CD4-positive, alpha-beta T cell treated with Interferon gamma for 1 hour (primary cell): ENCODE results near the gene PRIMPOL.
"Not testable (repeated sequence)": the region's sequence is repeated elsewhere in the genome, so short reads cannot be mapped to it uniquely, and the experiment has no call there.

Experiments used
- DNase-seq: peaks from one replicate; pipeline ENCODE4 v3.0.0-alpha.2; 2020

PRIMPOL gene

GRCh38 chr4:184641451-184641850 is 8.1 kb upstream of the PRIMPOL start:
- no peak for DNase-seq

- no peak for DNase-seq
These were observed 5.8 kb upstream of the PRIMPOL start for GRCh38 chr4:184643731-184644130.

- no peak for DNase-seq
These were observed 4.8 kb upstream of the PRIMPOL start for GRCh38 chr4:184644553-184645307.

- DNase-seq, result no peak
These were observed 3.5 kb upstream of the PRIMPOL start for GRCh38 chr4:184645904-184646610.

DNA sequence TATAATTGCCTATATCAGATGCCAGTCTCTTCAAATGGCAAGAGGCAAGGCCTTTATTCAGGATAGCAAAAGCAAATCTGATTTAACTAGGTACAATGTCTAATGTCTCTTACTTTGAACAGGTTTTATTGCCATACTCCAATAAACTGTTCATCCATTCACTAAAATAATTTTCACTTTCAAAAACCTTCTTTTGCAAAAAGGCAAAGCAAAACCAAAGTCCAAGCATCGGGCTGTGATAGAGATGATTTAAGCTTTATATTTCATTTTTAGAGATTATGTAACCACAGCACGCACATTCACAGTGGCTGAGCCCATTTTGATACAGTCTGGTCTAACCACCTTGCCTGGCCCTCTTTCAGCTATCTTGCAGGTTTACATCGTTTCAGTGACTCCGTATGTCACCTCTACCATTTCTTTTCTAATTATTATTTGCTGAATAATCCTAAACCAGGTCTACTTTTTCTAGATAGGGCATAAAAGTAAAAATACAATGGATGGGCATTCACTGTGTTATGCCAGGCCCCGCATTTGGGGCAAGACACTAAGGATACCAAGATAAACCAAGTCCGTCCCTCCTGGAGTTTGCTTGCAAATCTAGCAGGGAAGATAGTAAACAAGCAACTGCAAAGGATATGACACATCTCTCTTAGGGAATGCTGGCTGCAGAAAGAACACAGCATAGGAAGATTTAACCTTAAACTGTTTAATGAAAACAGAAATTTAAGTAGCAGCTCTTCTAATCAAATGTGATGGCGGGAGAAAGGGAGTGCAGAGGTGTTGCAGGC is 2.1 kb upstream of the PRIMPOL start:
- no peak for DNase-seq

DNA sequence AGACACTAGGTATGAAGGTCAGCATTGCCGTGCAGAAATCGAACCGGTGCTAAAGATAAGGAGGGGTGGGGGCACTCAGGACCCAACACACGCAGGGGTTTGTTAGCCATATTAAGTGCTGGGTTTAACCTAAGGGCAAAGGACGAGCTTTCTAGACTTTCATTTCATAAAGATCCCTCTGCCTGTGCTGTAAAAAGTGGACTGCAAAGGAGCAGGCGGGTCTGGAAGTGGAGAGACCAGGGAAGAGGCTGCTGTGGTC is 1.6 kb upstream of the PRIMPOL start:
- no peak for DNase-seq

DNA sequence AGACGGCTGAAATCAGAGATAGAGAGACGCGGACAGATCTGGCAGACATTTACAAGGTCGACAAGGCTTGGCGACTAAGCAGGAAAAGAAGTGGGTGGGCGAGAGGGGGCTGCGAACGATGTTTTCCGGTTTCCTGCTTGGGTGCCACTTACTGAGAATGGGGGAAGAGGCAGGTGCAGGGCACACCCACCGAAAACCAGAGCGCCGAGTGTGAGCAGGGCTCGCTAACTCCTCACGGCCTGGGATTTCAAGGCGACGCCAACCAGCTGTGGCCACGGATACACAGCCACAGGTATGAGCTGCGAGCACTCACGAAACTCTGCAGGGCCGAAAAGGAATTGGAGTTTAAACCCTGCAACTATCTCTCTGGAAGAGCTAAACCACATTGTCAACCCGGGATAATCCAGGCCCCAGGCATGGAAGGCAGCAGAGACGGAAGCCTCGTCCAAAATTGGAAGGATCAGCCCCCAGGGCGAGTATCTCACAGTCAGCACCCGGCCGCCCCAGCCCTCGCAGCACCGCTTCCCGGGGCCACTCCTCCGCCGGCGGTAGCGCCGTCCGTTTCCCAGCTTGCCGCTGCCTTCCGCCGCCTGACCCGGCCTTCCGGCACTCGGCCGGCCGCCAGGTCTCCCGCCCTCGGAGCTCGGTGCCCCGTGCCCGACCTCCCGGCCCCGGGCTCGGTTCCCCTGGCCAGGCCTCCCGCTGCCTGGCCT is 1.1 kb upstream of the PRIMPOL start:
- peak; percentile 15 for DNase-seq

GRCh38 chr4:184649971-184650855 is 675 bp downstream of the PRIMPOL start:
- peak; percentile 7 for DNase-seq

DNA sequence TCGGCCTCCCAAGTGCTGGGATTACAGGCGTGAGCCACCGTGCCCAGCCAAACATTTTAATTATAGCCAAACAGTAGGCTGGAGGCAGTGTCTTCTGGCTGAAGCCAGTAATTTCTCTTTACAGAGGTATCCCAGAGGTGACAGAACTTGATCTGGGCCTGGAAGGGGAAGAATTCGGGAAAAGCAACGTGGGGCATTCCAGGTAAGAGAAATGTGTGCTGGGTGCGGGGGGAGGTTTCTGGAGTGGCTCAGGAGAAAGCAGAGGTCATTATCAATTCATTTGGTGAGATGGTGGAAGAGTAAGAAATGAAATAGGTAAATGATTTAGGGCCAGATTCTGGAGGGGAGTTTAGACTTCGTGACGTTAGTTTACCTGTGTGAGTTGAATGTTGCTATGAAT is 2.4 kb downstream of the PRIMPOL start:
- no peak for DNase-seq

DNA sequence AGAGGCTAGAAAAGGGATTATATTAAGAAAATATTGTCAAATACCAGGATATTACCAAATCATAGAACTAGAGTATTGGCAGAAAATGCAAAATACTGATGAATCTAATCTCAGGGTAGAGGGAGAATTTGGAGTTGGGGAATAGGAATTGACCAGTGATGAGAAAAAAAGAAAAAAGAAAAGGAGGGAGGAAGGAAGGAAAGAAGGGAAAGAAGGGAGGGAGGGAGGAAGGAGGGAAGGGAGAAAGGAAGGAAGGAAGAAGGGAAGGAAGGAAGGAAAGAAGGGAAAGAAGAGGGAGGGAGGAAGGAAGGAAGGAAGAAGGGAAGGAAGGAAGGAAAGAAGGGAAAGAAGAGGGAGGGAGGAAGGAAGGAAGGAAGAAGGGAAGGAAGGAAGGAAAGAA is 3.1 kb downstream of the PRIMPOL start:
- not testable (repeated sequence) for DNase-seq

- no peak for DNase-seq
These were observed 4.1 kb downstream of the PRIMPOL start for GRCh38 chr4:184653650-184654049.

DNA sequence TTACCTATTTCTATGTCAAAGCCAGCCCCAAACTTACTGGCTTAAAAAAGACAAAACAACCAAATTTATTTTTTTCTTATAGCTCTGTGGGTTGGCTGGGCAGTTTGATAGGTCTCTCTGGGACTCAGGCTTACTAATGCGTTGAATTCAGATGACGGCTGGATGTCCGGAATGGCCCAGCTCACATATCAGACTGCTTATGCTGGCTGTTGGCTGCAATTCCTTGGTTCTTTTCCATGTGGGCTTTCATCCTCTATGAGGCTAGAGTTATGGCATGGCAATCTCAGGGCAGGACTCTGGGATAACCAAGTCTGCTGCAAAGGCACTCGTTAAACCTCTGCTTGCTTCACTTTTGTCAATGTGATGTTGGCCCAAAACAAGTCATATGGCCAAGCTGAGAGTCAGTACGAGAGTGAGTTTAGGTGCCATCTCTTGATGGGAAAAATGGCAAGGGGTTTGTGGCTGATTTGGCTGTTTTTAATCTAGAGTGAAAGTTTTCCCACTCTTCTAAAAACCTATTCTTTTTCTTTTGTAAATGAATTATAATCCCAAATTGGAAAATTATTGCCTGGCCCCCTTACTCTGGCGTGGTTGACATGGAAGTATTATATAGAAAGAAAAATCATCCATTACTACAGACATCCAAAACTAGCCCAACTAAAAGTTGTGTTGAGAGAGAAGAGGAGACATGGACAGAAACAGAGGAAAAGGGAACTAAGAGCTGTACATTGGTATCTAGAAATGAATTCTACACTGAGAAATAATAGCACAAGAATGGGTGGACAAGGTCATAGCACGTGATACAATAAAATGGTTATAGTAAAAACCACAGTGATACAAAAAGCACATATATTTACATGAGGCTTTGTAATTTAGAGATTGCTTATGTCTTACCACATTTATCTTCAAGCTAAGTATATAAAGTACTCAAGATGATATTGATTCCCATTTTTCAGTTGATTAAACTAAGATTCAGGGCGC is 6.6 kb downstream of the PRIMPOL start:
- no peak for DNase-seq

DNA sequence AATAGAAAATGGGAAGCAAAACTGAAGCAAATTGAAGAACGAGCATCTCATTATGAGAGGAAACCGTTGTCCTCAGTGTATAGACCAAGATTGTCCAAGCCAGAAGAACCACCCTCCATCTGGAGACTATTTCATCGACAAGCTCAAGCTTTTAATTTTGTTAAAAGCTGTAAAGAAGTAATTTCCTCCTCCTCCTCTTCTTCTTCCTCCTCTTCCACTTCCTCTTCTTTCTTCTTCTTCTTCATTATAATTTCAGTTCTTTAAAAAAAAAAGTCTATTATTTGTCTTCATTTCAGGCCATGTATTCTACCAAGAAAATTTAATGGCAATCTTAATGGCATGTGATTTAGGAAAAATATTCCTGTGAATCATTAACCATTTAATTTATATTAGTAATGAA is 7.6 kb downstream of the PRIMPOL start:
- no peak for DNase-seq

DNA sequence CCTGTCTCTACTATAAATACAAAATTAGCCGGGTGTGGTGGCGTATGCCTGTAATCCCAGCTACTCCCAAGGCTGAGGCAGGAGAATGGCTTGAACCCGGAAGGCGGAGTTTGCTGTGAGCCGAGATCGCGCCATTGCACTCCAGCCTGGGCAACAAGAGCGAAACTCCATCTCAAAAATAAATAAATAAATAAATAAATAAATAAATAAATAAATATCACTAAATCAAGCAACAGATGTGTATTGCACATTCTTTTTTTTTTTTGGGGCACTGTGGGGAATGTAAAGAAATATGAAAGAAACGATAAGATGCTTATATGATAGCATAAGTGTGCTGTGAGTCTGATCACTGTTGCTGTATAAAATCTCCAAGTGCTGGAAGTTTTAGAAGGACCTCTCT is 8.3 kb downstream of the PRIMPOL start:
- DNase-seq, result not testable (repeated sequence)

GRCh38 chr4:184660978-184661377 is 11.4 kb downstream of the PRIMPOL start:
- DNase-seq, result no peak

- no peak for DNase-seq
These were observed 12.7 kb downstream of the PRIMPOL start for GRCh38 chr4:184662236-184662635.

GRCh38 chr4:184664445-184665210 is 15.1 kb downstream of the PRIMPOL start:
- DNase-seq, result no peak

GRCh38 chr4:184666670-184667069 is 17.1 kb downstream of the PRIMPOL start:
- DNase-seq, result no peak

DNA sequence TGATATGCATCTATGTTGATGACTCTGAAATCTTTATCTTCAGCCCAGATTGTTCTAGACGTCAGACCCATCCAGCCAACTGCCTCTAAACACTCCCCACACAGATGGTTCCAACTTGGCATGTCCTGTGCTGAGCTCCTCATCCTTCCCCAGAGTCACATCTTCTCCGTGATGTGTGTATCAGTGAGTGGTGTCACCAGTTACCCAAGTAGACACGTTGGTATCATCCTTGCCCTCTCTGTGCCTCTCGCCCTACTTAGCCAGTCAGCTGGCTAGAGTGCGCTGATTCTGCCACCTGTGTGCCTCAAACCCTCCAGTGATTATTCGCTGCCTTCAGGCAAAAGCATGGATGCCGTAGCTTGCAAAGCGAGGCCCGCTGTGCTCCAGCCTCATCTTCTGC is 18.6 kb downstream of the PRIMPOL start:
- DNase-seq, result no peak

DNA sequence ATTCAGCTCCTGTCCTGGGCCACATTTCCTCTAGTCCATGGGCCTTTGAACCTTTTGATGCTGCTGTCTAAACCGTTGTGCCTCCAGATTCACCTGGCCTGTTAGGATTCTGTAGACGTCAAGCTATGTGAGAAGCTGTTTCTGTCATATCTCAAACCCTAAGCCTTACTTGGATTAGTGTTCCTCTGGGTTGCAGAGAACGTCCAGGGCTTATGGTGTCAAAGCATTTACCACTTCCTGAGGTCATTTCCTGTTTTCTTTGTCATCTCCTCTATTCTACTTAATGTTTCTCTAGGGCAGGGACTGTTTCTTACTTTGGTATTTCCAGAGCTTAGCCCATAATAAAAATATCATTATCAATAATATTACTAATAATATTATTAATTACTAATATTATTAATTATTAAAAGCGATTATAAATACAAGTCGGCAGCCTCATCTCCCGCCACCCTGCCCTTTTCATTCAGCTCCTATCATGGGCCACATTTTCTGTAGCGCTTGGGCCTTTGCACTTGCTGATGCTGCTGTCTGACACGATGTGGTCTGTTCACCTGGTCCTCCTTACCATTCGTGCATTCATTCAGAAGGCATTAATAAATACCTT is 19.1 kb downstream of the PRIMPOL start:
- no peak for DNase-seq
